ENCODE results near the gene LYST. TPM values are rescaled to one million over a fixed set of nuclear protein-coding genes. Genes with fewer than 3 reads are reported as not detected.

LYST gene
- total and polyA plus RNA-seq, 2 donors (not counting 3 experiments of a cell fraction or from before 2014, with no cell fraction given) = 3.1 to 9.6 TPM

GRCh38 chr1:235625340-235625739, 241.4 kb downstream of the LYST start:
- no peak for FAIRE-seq
- intact Hi-C loops (cut with micrococcal nuclease) = loop anchor here (2.0 kb wide), 1 partner anchor 17 kb away; no protein-coding TSS in a partner anchor
- POLR2A ChIA-PET = no interaction called here

More at GRCh38 chr1:235625340-235625739, 241.4 kb downstream of the LYST start:
- DNase-seq (ENCODE audit: low read depth, low spot score) = no peak
- Histone ChIP-seq H3K9me3 (replicated peaks; ENCODE audit: control insufficient read depth, insufficient read depth, low read length) (no peaks in the 10 kb centered on the region), H2AFZ (ENCODE audit: low read depth, low read length) (no peak overlapping the region), H4K20me1 (replicated peaks; ENCODE audit: control insufficient read depth, extremely low read depth, insufficient read depth, low read length) (no peaks in the 10 kb centered on the region), H3K9ac (replicated peaks; ENCODE audit: extremely low read depth, insufficient read depth, low read length) (no peak overlapping the region), H3K4me3 (replicated peaks in 1 of 3; ENCODE audit: insufficient read depth in 1 of 3, low read depth in 1 of 3, low read length in 3 of 3) (no peak overlapping the region), H3K79me2 (ENCODE audit: control insufficient read depth, insufficient read depth, low read length) (no peaks in the 10 kb centered on the region), H3K27ac (ENCODE audit: insufficient read depth, low read depth, low read length) (no peak overlapping the region), H3K36me3 (ENCODE audit: control insufficient read depth in 2 of 2, extremely low read depth in 1 of 2, insufficient read depth in 2 of 2, low read length in 2 of 2) (no peaks in the 10 kb centered on the region), H3K4me2 (ENCODE audit: insufficient read depth, low read length) (no peak overlapping the region), H3K4me1 (ENCODE audit: control insufficient read depth, extremely low read depth, insufficient read depth, low read length) (no peaks in the 10 kb centered on the region), H3K27me3 (ENCODE audit: control insufficient read depth in 2 of 2, insufficient read depth in 2 of 2, low read length in 2 of 2) (peaks cover 4 to 9% of the 10 kb centered on the region in 2 experiments), H3K9me1 (replicated peaks; ENCODE audit: control insufficient read depth, extremely low read depth, insufficient read depth, low read length) (no peaks in the 10 kb centered on the region)
- CTCF ChIA-PET = no interaction called here
- TF ChIP-seq FOS (IDR thresholded peaks at IDR 0.05; ENCODE audit: borderline replicate concordance, insufficient read depth, low read length) (no peak), POLR2A (IDR thresholded peaks at IDR 0.05; ENCODE audit: low read depth, low read length) (no peak), CTCF (IDR thresholded peaks at IDR 0.05; ENCODE audit: extremely low read depth in 1 of 2, insufficient read depth in 1 of 2, low read depth in 1 of 2, low read length in 2 of 2) (no peak), GATA2 (IDR thresholded peaks at IDR 0.05; ENCODE audit: insufficient read depth, insufficient read length, low read depth, low read length) (no peak), MYC (IDR thresholded peaks at IDR 0.05; ENCODE audit: low read depth, low read length) (no peak), EZH2 (IDR thresholded peaks at IDR 0.05; ENCODE audit: borderline replicate concordance, low read depth, low read length, severe bottlenecking) (no peak)
- dilution Hi-C loops (cut with MboI; ENCODE audit: extremely low pct_ligation_motif_present, low sequenced_read_pairs) = no loop called here
- BruUV-seq (replicated peaks) = no TSS peak
